GM10266 (cell line): ENCODE results near the gene EDC3.

Experiments used
- DNase-seq: peaks from one replicate; pipeline ENCODE4 v3.0.0; 2012; ENCODE audit errors: extremely low spot score
- TF ChIP-seq, protein P1 (sequence below): IDR thresholded peaks from 2 replicates; pipeline ENCODE4 v1.5.1; 2012; ENCODE audit warnings: mild to moderate bottlenecking, low read depth; ENCODE audit not compliant: control insufficient read depth, insufficient read depth; ENCODE audit errors: missing control alignments

Gene EDC3

GRCh38 chr15:74628949-74629348 is 66.9 kb downstream of the EDC3 start:
- no peak for DNase-seq
- TF ChIP-seq, protein P1, sequence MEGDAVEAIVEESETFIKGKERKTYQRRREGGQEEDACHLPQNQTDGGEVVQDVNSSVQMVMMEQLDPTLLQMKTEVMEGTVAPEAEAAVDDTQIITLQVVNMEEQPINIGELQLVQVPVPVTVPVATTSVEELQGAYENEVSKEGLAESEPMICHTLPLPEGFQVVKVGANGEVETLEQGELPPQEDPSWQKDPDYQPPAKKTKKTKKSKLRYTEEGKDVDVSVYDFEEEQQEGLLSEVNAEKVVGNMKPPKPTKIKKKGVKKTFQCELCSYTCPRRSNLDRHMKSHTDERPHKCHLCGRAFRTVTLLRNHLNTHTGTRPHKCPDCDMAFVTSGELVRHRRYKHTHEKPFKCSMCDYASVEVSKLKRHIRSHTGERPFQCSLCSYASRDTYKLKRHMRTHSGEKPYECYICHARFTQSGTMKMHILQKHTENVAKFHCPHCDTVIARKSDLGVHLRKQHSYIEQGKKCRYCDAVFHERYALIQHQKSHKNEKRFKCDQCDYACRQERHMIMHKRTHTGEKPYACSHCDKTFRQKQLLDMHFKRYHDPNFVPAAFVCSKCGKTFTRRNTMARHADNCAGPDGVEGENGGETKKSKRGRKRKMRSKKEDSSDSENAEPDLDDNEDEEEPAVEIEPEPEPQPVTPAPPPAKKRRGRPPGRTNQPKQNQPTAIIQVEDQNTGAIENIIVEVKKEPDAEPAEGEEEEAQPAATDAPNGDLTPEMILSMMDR, result no peak

GRCh38 chr15:74628199-74628598 is 67.6 kb downstream of the EDC3 start:
- TF ChIP-seq, protein P1, result no peak
- DNase-seq, result no peak

DNA sequence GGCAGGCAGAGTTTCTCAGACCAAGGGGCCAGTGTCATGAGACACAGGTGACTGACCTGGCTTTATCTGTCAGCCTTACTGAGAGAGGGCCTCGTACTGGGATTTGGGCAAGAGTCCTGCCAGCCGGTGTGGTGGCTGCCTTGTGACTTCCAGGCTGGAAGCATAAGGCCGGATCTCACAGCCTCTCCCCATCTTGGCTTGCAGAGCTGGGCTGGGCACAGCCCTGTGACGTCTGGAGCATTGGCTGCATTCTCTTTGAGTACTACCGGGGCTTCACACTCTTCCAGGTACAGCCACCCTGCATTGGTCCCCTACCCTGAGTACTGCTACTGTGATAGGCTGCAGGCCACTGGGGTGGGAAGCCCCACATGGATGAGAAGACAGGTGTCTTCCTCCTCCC is 68.1 kb downstream of the EDC3 start:
- DNase-seq, result no peak
- TF ChIP-seq, protein P1, result no peak

GRCh38 chr15:74626752-74627692 is 68.8 kb downstream of the EDC3 start:
- TF ChIP-seq, protein P1, result no peak
- DNase-seq, result no peak

- no peak for DNase-seq
- TF ChIP-seq, protein P1, result no peak
These were observed 69.5 kb downstream of the EDC3 start for GRCh38 chr15:74626336-74626735.

DNA sequence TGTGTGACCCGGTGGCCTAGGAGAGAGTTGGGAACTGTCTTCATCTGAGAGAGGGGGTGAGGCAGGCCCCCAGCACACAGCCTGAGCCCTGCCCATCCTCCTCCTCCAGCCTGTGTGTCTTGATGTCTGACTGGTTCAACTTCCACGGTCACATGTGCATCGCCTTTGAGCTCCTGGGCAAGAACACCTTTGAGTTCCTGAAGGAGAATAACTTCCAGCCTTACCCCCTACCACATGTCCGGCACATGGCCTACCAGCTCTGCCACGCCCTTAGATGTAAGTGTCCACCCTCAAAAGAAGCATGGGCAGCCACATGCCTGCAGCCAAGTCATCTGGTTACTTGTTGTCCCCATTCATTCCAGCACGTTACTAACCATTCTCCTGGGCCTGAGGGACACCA is 70.1 kb downstream of the EDC3 start:
- no peak for DNase-seq
- TF ChIP-seq, protein P1, result no peak

DNA sequence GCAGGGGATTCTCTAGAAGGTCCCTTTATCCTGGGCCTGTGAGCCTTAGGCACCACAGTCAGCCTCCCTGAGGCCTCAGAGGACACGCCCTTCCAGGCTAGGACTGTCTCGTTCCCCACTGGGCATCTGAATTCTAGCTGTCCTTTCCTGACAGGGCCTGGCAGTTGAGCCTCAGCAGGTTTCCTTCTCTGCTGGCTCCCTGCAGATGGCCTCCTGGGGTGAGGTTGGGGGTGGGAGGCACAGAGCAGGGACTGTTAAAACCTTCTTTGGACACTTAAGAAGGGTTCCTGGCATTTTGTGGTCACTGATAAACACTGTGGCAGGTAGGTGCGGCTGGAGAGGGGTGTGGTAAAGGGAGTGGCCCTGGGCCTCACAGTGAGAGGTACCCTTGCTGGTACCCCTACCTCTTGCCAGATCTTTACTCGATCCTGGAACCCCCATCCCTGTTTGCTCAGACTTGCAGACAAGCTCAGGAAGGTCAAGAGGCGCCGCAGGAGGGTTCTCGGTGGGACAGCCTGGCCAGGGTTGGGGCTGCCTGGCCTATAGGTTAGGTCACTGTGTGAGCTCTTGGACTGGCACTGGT is 71.7 kb downstream of the EDC3 start:
- DNase-seq, result no peak
- TF ChIP-seq, protein P1, result no peak
